ENCODE results near the gene KCNK13. TPM values are rescaled to one million over a fixed set of nuclear protein-coding genes. Genes with fewer than 3 reads are reported as not detected.

The KCNK13 gene
- total RNA-seq, 1 donor = 0.42 TPM

Other genes with a start within 250 kb of the KCNK13 start
- 0.63 TPM for gene EFCAB11, start 107.3 kb upstream of the KCNK13 start, total RNA-seq
- gene TDP1, start 106.1 kb upstream of the KCNK13 start, total RNA-seq = 52.2 TPM
- gene PSMC1, start 194.6 kb downstream of the KCNK13 start, total RNA-seq = 107 TPM

All from mononuclear cell (primary cell).